Spleen (tissue), 11 donors: Measurements from ENCODE around the gene KIF17. TPM values are rescaled to one million over a fixed set of nuclear protein-coding genes. Genes with fewer than 3 reads are reported as not detected.

ENCODE experiments used
- DNase-seq: peaks from one replicate; pipeline ENCODE4 v3.0.0-alpha.2; 2020
- H3K27ac ChIP-seq, 8 donors: fragments of 200-600 bp; sonication (generic) in 7 of 8; 1 replicate in 4 of 8; 2 replicates in 4 of 8; pipeline versions ENCODE4 v1.5.0 to v1.8.0; 2016 to 2021; ENCODE audit warnings: inconsistent platforms in 4 of 8, mild to moderate bottlenecking in 4 of 8, moderate library complexity in 1 of 8
- H3K27me3 ChIP-seq, 7 donors: fragments of 200-600 bp; sonication (generic) in 6 of 7; replicated peaks in 1 of 7; 1 replicate in 4 of 7; 2 replicates in 3 of 7; pipeline versions ENCODE4 v1.5.0 to v1.8.0; 2016 to 2021; ENCODE audit warnings: inconsistent platforms in 3 of 7, mild to moderate bottlenecking in 1 of 7
- H3K36me3 ChIP-seq, 6 donors: fragments of 200-600 bp; sonication (generic) in 5 of 6; 1 replicate in 4 of 6; 2 replicates in 2 of 6; pipeline versions ENCODE4 v1.5.0 to v1.8.0; 2016 to 2021; ENCODE audit warnings: inconsistent platforms in 2 of 6
- H3K4me1 ChIP-seq, 6 donors: fragments of 200-600 bp; sonication (generic) in 5 of 6; 1 replicate in 3 of 6; 2 replicates in 3 of 6; pipeline versions ENCODE4 v1.5.0 to v1.8.0; 2016 to 2021; ENCODE audit warnings: inconsistent platforms in 3 of 6
- H3K4me3 ChIP-seq, 8 donors: fragments of 200-600 bp; sonication (generic) in 7 of 8; 1 replicate in 4 of 8; 2 replicates in 4 of 8; pipeline versions ENCODE4 v1.5.0 to v1.8.0; 2016 to 2021; ENCODE audit warnings: inconsistent platforms in 4 of 8, mild to moderate bottlenecking in 4 of 8, moderate library complexity in 2 of 8
- H3K9me3 ChIP-seq, 8 donors: fragments of 200-600 bp; sonication (generic) in 7 of 8; 1 replicate in 4 of 8; 2 replicates in 4 of 8; pipeline versions ENCODE4 v1.5.0 to v1.8.0; 2016 to 2021; ENCODE audit warnings: inconsistent platforms in 4 of 8
- POLR2A ChIP-seq, 3 donors: fragments of 450-650 bp; IDR thresholded peaks; one replicate each; pipeline ENCODE4 v1.5.1; 2017; ENCODE audit warnings: antibody characterized with exemption in 3 of 3, mild to moderate bottlenecking in 1 of 3
- POLR2AphosphoS5 ChIP-seq, 3 donors: sonication (generic); formaldehyde crosslinking; IDR thresholded peaks; one replicate each; pipeline ENCODE4 v1.5.1; 2017; ENCODE audit warnings: antibody characterized with exemption in 3 of 3
- WGBS, 5 donors: extraction: QIAGEN DNeasy Blood & Tissue Kit in 3 of 5; methylation state at CpG; one replicate each; pipeline versions ENCODE4 v1.1.5 to v1.1.7; 2013 to 2018; 5-methylcytosine and 5-hydroxymethylcytosine counted together
- intact Hi-C: fragments of 100-400 bp; cut with DNase I; formaldehyde crosslinking; loops from one replicate; pipeline ENCODE4 v1.15.0; 2023; ENCODE audit warnings: low total_unique reads
- polyA plus RNA-seq, 3 donors: library from polyadenylated mRNA; stranded (reverse); fragments of 200-250 nt; gene quantifications; one replicate each; pipeline ENCODE4 v1.2.1, GENCODE V29; 2013
- total RNA-seq, 7 donors: library from RNA; depleted of rRNA in 3 of 7; stranded (reverse); fragments of >200 nt in 3 of 7; fragmentation: NEBNext Ultra II Directional in 4 of 7; extraction: Animal tissue kit (Norgen Biotek cat#: 25700) in 4 of 7; gene quantifications; one replicate each; pipeline versions ENCODE4 v1.1.0 to v1.2.1, GENCODE V29; 2016 to 2021
- TF ChIP-seq, protein P1 (sequence below), 11 experiments: fragments of 200-600 bp in 7 of 11; fragments of 450-650 bp in 4 of 11; sonication (generic) in 4 of 11; IDR thresholded peaks in 8 of 11; conservative IDR thresholded peaks in 3 of 11; 1 replicate in 7 of 11; 2 replicates in 4 of 11; pipeline versions ENCODE4 v1.4.0 to v1.8.0; 2016 to 2021; ENCODE audit warnings: antibody characterized with exemption in 11 of 11, inconsistent platforms in 4 of 11, mild to moderate bottlenecking in 1 of 11
- donor health status: healthy with polysubstance abuse.
- donor health status: DM: no; HTN: no; CAD: no; lungs with moderate emphysema.
- donor health status: DM: no; HTN: no; CAD: no.
- donor health status: Bipolar disorder and iron deficiency.
- donor health status: healthy.
- donor health status: DM: no; HTN: no; CAD: no.
- donor health status: DM: yes; HTN: yes; CAD: no.

Gene KIF17
- total and polyA plus RNA-seq, 10 donors: 8.3 to 82.2 (median 47.6) TPM

DNA sequence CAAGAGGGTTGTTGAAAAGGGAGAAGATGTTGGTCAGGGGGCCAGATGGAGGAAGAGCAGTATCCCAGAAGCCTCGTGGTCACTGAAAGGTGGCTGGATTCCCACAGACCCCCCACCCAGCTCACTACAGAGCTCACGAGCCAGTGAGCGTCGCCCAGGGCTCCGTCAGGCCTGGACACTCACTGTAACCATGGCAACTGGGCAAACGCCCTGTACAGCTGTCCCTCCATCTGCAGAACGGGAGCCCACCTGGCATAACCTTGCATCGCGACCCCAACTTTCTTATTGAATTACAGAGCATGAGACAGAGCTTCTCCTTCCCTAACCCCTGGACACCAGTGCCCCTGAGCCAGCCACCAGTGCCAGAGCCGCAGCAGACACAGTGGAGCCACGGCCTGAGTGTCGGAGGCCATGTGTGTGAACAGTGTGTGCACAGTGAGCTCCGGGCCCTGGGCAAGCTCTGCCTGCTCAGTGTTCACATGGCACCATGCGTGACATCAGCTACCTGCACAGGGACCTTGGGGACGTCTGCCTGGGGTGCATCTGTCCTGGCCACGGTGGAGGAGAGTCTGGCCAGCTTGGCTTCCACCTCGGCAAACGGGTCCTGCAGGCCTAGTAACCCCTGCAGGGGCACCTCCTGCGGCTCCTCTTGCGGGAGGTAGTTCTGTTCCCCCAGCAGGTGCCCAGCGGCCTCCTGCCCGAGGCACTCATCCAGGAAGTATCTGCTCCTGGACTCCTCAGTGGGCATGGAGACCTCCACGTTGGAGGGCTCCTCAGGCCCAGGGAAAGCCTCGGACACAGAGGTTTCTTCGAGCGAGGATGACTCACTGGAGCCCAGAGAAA lies 30.7 kb downstream of the KIF17 start:
- intact Hi-C loops: no loop called here
- Histone ChIP-seq H3K4me3 (no peak overlapping the region), H3K9me3 (peaks cover 0 to under 1% (median 0%) of the 10 kb centered on the region in 8 donors), H3K27me3 (no peaks in the 10 kb centered on the region), H3K27ac (peak overlapping the region in 6 of 8 donors; percentile 85 to 93 (median 88)), H3K4me1 (peaks cover 0 to 64% (median 24%) of the 10 kb centered on the region in 6 donors), H3K36me3 (no peaks in the 10 kb centered on the region)
- 85 to 92% (median 88%) methylated on average over 14 to 26 of the region's 26 CpGs for WGBS, 5 donors
- TF ChIP-seq POLR2AphosphoS5 (IDR thresholded peaks at IDR 0.05) (no peak), POLR2A (IDR thresholded peaks at IDR 0.05) (no peak)
- TF ChIP-seq, protein P1, sequence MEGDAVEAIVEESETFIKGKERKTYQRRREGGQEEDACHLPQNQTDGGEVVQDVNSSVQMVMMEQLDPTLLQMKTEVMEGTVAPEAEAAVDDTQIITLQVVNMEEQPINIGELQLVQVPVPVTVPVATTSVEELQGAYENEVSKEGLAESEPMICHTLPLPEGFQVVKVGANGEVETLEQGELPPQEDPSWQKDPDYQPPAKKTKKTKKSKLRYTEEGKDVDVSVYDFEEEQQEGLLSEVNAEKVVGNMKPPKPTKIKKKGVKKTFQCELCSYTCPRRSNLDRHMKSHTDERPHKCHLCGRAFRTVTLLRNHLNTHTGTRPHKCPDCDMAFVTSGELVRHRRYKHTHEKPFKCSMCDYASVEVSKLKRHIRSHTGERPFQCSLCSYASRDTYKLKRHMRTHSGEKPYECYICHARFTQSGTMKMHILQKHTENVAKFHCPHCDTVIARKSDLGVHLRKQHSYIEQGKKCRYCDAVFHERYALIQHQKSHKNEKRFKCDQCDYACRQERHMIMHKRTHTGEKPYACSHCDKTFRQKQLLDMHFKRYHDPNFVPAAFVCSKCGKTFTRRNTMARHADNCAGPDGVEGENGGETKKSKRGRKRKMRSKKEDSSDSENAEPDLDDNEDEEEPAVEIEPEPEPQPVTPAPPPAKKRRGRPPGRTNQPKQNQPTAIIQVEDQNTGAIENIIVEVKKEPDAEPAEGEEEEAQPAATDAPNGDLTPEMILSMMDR (IDR thresholded peaks at IDR 0.05 in 8 of 11, conservative IDR thresholded peaks at IDR 0.05 in 3 of 11): no peak
- no peak for DNase-seq

DNA sequence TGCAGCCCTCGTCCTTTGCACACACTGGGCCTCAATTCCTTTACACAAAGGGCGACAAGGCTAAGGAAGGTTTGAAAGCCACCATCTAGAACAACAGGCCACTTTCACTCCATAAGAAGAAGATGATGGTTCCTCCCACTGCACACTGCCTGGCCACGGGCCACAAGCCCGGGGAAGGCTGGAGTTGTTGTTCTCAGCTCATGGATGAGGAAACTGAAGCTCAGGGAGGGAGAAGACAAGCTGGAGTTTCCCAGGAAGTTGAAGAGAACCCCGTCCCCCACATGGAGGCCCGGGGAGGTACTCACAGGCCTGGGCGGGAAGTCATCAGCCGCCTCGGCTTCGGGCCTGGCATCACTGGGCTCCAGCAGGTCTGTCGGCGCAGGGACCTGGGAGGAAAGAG lies 32.1 kb downstream of the KIF17 start:
- WGBS, 5 donors: 58 to 82% (median 69%) methylated on average over 10 to 12 of the region's 12 CpGs
- Histone ChIP-seq H3K27me3 (no peaks in the 10 kb centered on the region), H3K36me3 (no peaks in the 10 kb centered on the region), H3K4me1 (peaks cover 0 to 75% (median 28%) of the 10 kb centered on the region in 6 donors), H3K9me3 (no peaks in the 10 kb centered on the region), H3K4me3 (no peak overlapping the region), H3K27ac (peak overlapping the region; percentile 66 to 93 (median 88))
- no peak for DNase-seq
- intact Hi-C loops: no loop called here
- TF ChIP-seq, protein P1 (IDR thresholded peaks at IDR 0.05 in 8 of 11, conservative IDR thresholded peaks at IDR 0.05 in 3 of 11): no peak
- TF ChIP-seq POLR2AphosphoS5 (IDR thresholded peaks at IDR 0.05): no peak
- TF ChIP-seq POLR2A (IDR thresholded peaks at IDR 0.05): no peak

DNA sequence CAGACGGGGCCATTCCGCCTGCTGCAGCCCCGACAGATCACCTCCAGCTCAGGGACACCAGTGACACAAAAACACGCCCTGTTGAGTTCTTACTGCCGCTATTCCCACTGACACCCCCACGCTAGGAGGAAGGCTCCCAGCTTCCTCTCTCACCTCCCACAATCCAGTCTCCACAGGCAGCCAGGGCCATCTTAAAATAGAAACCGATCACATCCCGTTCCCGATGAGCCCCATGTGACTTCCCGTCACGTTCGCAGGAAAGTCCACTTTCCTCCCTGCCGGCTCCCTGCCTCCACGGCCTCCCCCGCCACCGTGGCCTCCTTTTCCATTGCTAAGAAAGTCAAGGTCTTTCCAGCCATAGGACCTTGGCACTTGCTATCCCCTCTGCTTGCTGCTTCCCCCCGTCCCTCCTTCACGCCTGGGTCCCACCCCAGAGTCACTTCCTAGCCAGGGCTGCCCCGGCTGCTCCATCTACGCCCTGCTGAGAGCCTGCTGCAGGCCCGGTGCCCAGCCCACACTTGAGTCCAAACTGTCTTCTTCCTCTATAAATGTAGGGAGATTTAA lies 32.6 kb downstream of the KIF17 start:
- peak; percentile 86 for DNase-seq
- Histone ChIP-seq H3K9me3 (no peaks in the 10 kb centered on the region), H3K27me3 (no peaks in the 10 kb centered on the region), H3K36me3 (no peaks in the 10 kb centered on the region), H3K4me1 (peaks cover 0 to 80% (median 30%) of the 10 kb centered on the region in 6 donors), H3K4me3 (peak overlapping the region in 7 of 8 donors; percentile 31 to 66 (median 45)), H3K27ac (peak overlapping the region; percentile 66 to 93 (median 88))
- intact Hi-C loops: no loop called here
- TF ChIP-seq POLR2A (IDR thresholded peaks at IDR 0.05): peak in 1 of 3 donors; percentile 66
- peak; percentile 80 to 91 (median 84) for TF ChIP-seq POLR2AphosphoS5 (IDR thresholded peaks at IDR 0.05)
- TF ChIP-seq, protein P1 (IDR thresholded peaks at IDR 0.05 in 8 of 11, conservative IDR thresholded peaks at IDR 0.05 in 3 of 11): no peak
- WGBS, 5 donors: 61 to 68% (median 64%) methylated on average over 20 to 21 of the region's 21 CpGs

DNA sequence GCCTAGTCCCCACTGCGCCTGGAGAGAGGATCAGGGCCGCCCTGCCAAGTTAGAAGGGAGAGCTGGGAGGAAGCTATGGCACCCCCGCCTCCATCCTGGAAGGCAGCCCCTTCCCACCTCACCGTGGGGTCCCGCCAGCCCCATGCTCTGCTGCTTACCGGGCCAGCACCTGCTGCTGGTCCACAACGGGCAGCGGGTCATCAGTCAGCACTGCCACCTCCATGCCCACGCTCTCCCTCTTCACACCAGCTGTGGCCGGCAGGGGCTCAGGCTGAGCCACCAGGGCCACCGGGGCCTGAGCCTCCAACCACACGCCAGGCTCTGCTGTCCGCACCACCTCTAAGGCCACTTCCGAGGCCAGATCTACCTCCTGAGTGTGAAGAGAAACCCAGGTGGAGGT lies 33.2 kb downstream of the KIF17 start:
- intact Hi-C loops: no loop called here
- peak overlapping the region; percentile 66 to 93 (median 88) for H3K27ac ChIP-seq
- peak overlapping the region; percentile 12 to 66 (median 40) for H3K4me3 ChIP-seq
- DNase-seq: no peak
- H3K36me3 ChIP-seq: peaks cover 0 to 1% (median 0%) of the 10 kb centered on the region in 6 donors
- H3K9me3 ChIP-seq: no peaks in the 10 kb centered on the region
- TF ChIP-seq POLR2A (IDR thresholded peaks at IDR 0.05) (no peak), POLR2AphosphoS5 (IDR thresholded peaks at IDR 0.05) (no peak)
- TF ChIP-seq, protein P1 (IDR thresholded peaks at IDR 0.05 in 8 of 11, conservative IDR thresholded peaks at IDR 0.05 in 3 of 11): no peak
- H3K4me1 ChIP-seq: peaks cover 0 to 86% (median 33%) of the 10 kb centered on the region in 6 donors
- H3K27me3 ChIP-seq: no peaks in the 10 kb centered on the region
- WGBS, 5 donors: 69 to 95% (median 80%) methylated on average over 4 to 14 of the region's 14 CpGs
